Sciatic nerve (tissue), 2 donors: ENCODE results near the gene EXD3. TPM values are rescaled to one million over a fixed set of nuclear protein-coding genes. Genes with fewer than 3 reads are reported as not detected.
"Not testable (repeated sequence)": the region's sequence is repeated elsewhere in the genome, so short reads cannot be mapped to it uniquely, and the experiment has no call there.

Experiments used
- ATAC-seq: fragments of 200-7000 bp; cut with Tn5 transposase; one replicate; pipeline ENCODE4 v1.9.1; 2020; ENCODE audit warnings: mild to moderate bottlenecking, moderate library complexity
- DNase-seq: peaks from one replicate; pipeline ENCODE4 v3.0.0-alpha.2; 2020; ENCODE audit warnings: low spot score
- intact Hi-C: fragments of 100-400 bp; cut with DNase I; formaldehyde crosslinking; loops from one replicate; pipeline ENCODE4 v1.14.2; 2022
- microRNA-seq: library from miRNA; unstranded; fragments of <30 nt; microRNA quantifications from one replicate; pipeline ENCODE4 v1.2.0, GENCODE V29; 2020
- total RNA-seq: library from RNA; stranded (reverse); fragmentation: NEBNext Ultra II Directional; extraction: Animal tissue kit (Norgen Biotek cat#: 25700); gene quantifications from one replicate; pipeline ENCODE4 v1.2.1, GENCODE V29; 2021
- donor health status: DM: no; HTN: no; CAD: no.
- donor health status: DM: no; HTN: no; CAD: no.

The EXD3 gene
- total RNA-seq, 1 donor from 2014 or later = 48.1 TPM

DNA sequence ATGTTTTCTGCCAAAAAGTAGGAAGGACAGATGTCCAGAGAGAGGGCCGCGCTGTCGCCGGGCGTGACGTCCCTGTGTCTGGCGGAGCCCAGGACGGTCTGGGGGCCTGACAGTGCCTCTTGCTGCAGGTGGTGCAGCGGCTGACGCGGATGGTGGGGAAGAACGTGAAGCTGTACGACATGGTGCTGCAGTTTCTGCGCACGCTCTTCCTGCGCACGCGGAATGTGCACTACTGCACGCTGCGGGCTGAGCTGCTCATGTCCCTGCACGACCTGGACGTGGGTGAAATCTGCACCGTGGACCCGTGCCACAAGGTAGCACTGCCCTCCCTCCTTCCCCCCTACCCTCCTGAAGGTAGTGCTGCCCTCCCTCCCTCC, 160.1 kb downstream of the EXD3 start:
- DNase-seq (no peak), ATAC-seq (no peak)
- intact Hi-C loops = no loop called here

GRCh38 chr9:137262173-137262908, 160.6 kb downstream of the EXD3 start:
- DNase-seq, intact Hi-C loops, ATAC-seq: not testable (repeated sequence)

Small RNA genes within 50 kb of the gene (microRNA-seq; reads per million reads assigned to microRNA genes)
- gene MIR7114 = not detected

Other genes with a start within 250 kb of the EXD3 start
- gene ANAPC2, start 234.6 kb downstream of the EXD3 start, total RNA-seq = 52.8 TPM
- 27.6 TPM for gene SSNA1, start 234.5 kb downstream of the EXD3 start, total RNA-seq
- 8.8 TPM for gene TPRN, start 222.4 kb downstream of the EXD3 start, total RNA-seq
- gene TMEM203, start 217.5 kb downstream of the EXD3 start, total RNA-seq = 25.6 TPM
- gene NDOR1, start 217.5 kb downstream of the EXD3 start, total RNA-seq = 16.5 TPM
- gene RNF208, start 200.9 kb downstream of the EXD3 start, total RNA-seq = 10.6 TPM
- not detected for gene CYSRT1, start 198.0 kb downstream of the EXD3 start, total RNA-seq
- gene RNF224, start 195.7 kb downstream of the EXD3 start, total RNA-seq = not detected
- not detected for gene SLC34A3, start 192.3 kb downstream of the EXD3 start, total RNA-seq
- 108 TPM for gene TUBB4B, start 181.9 kb downstream of the EXD3 start, total RNA-seq
- gene STPG3, start 171.9 kb downstream of the EXD3 start, total RNA-seq = not detected
- gene NELFB, start 167.8 kb downstream of the EXD3 start, total RNA-seq = 38.9 TPM
- 4.0 TPM for gene TOR4A, start 145.4 kb downstream of the EXD3 start, total RNA-seq
- 18.5 TPM for gene NRARP, start 120.9 kb downstream of the EXD3 start, total RNA-seq
- gene NOXA1, start 231 bp upstream of the EXD3 start, total RNA-seq = 7.4 TPM
- not detected for gene ENTPD8, start 18.2 kb upstream of the EXD3 start, total RNA-seq
- gene NSMF, start 36.2 kb upstream of the EXD3 start, total RNA-seq = 50.4 TPM
- gene PNPLA7, start 127.2 kb upstream of the EXD3 start, total RNA-seq = 18.3 TPM
- gene MRPL41, start 128.7 kb upstream of the EXD3 start, total RNA-seq = 61.1 TPM
- 33.1 TPM for gene DPH7, start 155.8 kb upstream of the EXD3 start, total RNA-seq
- 15.6 TPM for gene ZMYND19, start 167.3 kb upstream of the EXD3 start, total RNA-seq
- 30.6 TPM for gene ARRDC1, start 182.5 kb upstream of the EXD3 start, total RNA-seq
- 104 TPM for gene EHMT1, start 195.8 kb upstream of the EXD3 start, total RNA-seq